ENCODE results near the gene RUSF1. TPM values are rescaled to one million over a fixed set of nuclear protein-coding genes. Genes with fewer than 3 reads are reported as not detected.

The RUSF1 gene
- total and polyA plus RNA-seq, 9 of the 15 experiments (the other 6 are each of a cell fraction or from before 2014, with no cell fraction given), result 0.80 to 52.8 (median 27.6) TPM

DNA sequence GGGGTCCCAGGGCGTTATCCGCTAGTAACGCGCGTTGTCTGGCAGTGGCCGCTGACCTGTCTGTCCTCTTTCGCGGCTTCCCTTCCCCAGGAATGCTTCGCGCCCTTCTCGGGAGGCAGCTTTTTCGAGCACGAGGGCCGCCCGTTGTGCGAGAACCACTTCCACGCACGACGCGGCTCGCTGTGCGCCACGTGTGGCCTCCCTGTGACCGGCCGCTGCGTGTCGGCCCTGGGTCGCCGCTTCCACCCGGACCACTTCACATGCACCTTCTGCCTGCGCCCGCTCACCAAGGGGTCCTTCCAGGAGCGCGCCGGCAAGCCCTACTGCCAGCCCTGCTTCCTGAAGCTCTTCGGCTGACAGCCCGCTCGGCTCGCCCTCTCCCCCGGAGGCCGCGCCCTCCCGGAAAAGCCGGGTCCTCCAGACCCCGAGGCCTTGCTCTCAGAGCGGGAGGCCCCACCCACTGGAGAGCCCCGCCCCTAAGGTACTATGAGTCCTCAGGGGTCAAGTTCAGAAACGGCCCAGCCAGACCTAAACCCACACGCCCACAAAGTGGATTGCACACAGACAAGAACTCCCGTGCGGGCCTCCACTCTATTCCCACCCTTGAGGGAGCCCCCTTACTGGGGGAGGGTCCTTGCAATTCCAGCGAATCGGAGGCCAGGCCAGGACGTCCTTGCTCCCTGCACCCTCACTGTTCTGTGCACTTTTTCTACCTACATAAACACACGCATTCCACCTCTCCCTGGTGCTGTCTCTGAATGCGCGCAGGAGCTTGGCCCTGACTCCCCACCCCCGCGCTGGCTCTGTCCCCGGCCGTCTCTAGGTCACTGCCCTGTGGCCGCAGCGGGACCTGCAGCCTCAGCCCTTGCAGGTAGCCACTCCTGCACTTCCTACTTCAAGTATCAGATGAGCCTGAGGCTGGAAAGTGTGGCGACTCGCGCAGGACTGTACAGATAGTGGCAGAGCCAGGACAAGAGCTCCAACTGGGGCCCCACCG is 30.7 kb downstream of the RUSF1 start (continued):
- TF ChIP-seq, protein P1, sequence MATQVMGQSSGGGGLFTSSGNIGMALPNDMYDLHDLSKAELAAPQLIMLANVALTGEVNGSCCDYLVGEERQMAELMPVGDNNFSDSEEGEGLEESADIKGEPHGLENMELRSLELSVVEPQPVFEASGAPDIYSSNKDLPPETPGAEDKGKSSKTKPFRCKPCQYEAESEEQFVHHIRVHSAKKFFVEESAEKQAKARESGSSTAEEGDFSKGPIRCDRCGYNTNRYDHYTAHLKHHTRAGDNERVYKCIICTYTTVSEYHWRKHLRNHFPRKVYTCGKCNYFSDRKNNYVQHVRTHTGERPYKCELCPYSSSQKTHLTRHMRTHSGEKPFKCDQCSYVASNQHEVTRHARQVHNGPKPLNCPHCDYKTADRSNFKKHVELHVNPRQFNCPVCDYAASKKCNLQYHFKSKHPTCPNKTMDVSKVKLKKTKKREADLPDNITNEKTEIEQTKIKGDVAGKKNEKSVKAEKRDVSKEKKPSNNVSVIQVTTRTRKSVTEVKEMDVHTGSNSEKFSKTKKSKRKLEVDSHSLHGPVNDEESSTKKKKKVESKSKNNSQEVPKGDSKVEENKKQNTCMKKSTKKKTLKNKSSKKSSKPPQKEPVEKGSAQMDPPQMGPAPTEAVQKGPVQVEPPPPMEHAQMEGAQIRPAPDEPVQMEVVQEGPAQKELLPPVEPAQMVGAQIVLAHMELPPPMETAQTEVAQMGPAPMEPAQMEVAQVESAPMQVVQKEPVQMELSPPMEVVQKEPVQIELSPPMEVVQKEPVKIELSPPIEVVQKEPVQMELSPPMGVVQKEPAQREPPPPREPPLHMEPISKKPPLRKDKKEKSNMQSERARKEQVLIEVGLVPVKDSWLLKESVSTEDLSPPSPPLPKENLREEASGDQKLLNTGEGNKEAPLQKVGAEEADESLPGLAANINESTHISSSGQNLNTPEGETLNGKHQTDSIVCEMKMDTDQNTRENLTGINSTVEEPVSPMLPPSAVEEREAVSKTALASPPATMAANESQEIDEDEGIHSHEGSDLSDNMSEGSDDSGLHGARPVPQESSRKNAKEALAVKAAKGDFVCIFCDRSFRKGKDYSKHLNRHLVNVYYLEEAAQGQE (IDR thresholded peaks at IDR 0.05; ENCODE audit: borderline replicate concordance), result peak; percentile 32; the same call in 1 of the 2 replicates
- TF ChIP-seq, protein P1 (CRISPR knock-in tag; IDR thresholded peaks at IDR 0.05; ENCODE audit: low read depth), result 0 out of 2 replicates have a peak, but pooled peaks have one; percentile 33
- peak; percentile 93 for TF ChIP-seq EGR1 (conservative IDR thresholded peaks at IDR 0.05)
- peak; percentile 8 for TF ChIP-seq NEUROD1 (IDR thresholded peaks at IDR 0.05; ENCODE audit: borderline replicate concordance, low read depth, low read length, partially characterized antibody)
- TF ChIP-seq SPI1 (IDR thresholded peaks at IDR 0.05; ENCODE audit: borderline replicate concordance, low read depth, low read length), result peak; percentile 82
- TF ChIP-seq, protein P2, sequence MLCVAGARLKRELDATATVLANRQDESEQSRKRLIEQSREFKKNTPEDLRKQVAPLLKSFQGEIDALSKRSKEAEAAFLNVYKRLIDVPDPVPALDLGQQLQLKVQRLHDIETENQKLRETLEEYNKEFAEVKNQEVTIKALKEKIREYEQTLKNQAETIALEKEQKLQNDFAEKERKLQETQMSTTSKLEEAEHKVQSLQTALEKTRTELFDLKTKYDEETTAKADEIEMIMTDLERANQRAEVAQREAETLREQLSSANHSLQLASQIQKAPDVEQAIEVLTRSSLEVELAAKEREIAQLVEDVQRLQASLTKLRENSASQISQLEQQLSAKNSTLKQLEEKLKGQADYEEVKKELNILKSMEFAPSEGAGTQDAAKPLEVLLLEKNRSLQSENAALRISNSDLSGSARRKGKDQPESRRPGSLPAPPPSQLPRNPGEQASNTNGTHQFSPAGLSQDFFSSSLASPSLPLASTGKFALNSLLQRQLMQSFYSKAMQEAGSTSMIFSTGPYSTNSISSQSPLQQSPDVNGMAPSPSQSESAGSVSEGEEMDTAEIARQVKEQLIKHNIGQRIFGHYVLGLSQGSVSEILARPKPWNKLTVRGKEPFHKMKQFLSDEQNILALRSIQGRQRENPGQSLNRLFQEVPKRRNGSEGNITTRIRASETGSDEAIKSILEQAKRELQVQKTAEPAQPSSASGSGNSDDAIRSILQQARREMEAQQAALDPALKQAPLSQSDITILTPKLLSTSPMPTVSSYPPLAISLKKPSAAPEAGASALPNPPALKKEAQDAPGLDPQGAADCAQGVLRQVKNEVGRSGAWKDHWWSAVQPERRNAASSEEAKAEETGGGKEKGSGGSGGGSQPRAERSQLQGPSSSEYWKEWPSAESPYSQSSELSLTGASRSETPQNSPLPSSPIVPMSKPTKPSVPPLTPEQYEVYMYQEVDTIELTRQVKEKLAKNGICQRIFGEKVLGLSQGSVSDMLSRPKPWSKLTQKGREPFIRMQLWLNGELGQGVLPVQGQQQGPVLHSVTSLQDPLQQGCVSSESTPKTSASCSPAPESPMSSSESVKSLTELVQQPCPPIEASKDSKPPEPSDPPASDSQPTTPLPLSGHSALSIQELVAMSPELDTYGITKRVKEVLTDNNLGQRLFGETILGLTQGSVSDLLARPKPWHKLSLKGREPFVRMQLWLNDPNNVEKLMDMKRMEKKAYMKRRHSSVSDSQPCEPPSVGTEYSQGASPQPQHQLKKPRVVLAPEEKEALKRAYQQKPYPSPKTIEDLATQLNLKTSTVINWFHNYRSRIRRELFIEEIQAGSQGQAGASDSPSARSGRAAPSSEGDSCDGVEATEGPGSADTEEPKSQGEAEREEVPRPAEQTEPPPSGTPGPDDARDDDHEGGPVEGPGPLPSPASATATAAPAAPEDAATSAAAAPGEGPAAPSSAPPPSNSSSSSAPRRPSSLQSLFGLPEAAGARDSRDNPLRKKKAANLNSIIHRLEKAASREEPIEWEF (CRISPR knock-in tag; IDR thresholded peaks at IDR 0.05), result no peak
- TF ChIP-seq POLR2H (tag; IDR thresholded peaks at IDR 0.05; ENCODE audit: low read depth), result no peak
- TF ChIP-seq SMARCA4 (IDR thresholded peaks at IDR 0.05), result peak; percentile 38; the same call in 1 of the 2 replicates
- no peak for TF ChIP-seq SNRNP70 (optimal IDR thresholded peaks at IDR 0.05; ENCODE audit: low read depth, low read length)
- no peak for TF ChIP-seq FOS (IDR thresholded peaks at IDR 0.05; ENCODE audit: extremely low read depth, insufficient read length)
- TF ChIP-seq RAD21 (CRISPR knock-in tag; conservative IDR thresholded peaks at IDR 0.05 in 1 of 2, IDR thresholded peaks at IDR 0.05 in 1 of 2), result peak; percentile 38 to 56
- TF ChIP-seq BHLHE40 (IDR thresholded peaks at IDR 0.05; ENCODE audit: low read length), result peak; percentile 41
- TF ChIP-seq ZC3H4 (CRISPR knock-in tag; IDR thresholded peaks at IDR 0.05; ENCODE audit: borderline replicate concordance), result no peak

Measured in K562 (cell line).